T-helper 1 cell (primary cell): ENCODE results near the gene RAB27A.
"Not testable (repeated sequence)": the region's sequence is repeated elsewhere in the genome, so short reads cannot be mapped to it uniquely, and the experiment has no call there.

Source experiments
- DNase-seq, 5 donors: peaks; one replicate each; pipeline ENCODE4 v3.0.0-alpha.2; 2012 to 2020

RAB27A gene

GRCh38 chr15:55281517-55282228 is 7.9 kb downstream of the RAB27A start:
- DNase-seq: no peak

DNA sequence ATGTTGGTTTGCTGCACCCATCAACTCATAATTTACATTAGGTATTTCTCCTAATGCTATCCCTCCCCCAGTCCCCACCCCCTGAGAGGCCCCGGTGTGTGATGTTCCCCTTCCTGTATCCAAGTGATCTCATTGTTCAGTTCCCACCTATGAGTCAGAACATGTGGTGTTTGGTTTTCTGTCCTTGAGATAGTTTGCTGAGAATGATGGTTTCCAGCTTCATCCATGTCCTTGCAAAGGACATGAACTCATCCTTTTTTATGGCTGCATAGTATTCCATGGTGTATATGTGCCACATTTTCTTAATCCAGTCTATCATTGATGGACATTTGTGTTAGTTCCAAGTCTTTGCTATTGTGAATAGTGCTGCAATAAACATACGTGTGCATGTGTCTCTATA is 9.0 kb downstream of the RAB27A start:
- DNase-seq: peak in 1 of 5 donors; percentile 12

DNA sequence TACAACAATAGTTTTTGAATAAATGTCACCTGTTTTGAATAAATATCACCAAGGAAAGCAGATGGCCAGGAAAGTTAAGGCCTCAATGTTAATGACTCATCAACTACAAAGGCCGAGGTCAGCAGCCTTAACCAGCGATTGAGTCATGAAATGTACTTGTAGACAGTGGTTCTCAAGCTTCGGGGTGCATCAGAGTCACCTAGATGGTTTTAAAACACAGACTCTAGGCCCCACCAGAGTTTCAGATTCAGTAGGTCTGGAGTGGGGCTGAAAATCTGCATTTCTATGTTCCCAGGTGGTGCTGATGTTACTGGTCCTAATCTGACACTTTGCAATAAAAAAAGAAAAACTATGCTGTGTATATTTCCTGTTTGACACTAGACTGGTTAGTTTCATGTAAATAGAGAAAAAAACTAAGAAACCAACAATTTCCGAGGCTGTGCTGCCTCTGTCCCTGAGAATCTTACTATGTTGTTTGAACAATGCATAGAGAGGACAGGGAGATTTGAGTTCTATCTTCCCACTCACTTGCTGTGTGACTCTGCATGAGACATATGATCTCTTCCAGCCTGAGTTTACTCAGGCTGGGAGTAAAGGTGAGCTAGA is 9.8 kb downstream of the RAB27A start:
- DNase-seq: peak in 4 of 5 donors; percentile 36 to 82 (median 39)

DNA sequence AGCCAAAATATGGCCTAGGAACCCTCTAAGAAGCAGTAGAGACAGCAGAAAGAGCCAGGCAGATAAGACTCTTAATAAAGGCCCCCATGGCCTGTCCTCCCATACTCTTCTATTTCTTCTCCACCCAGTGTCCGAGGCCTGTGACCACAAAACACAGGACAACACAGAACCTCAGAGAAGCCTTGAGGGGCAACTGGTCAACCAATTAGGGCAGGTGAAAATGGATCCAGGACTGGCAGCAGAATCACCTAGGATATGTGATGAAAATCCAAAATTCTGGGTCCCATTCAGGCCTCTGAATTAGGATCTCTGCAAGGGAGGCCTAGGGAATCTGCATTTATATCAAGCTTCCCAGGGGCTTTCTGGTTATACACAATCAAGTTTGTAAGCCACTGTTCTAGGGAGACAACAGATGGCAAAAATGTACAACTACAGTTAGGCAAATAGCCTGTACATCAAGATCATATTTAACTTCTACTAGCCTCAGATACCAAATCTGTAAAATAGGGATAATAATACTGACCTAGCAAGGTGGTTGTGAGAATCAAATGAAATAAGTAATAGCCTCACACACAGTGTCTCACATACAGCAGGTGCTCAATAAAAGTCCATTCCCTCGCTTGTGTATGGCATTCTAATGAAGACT is 10.4 kb downstream of the RAB27A start:
- no peak for DNase-seq

- DNase-seq: no peak
Observed at GRCh38 chr15:55277715-55278114, 11.9 kb downstream of the RAB27A start.

DNA sequence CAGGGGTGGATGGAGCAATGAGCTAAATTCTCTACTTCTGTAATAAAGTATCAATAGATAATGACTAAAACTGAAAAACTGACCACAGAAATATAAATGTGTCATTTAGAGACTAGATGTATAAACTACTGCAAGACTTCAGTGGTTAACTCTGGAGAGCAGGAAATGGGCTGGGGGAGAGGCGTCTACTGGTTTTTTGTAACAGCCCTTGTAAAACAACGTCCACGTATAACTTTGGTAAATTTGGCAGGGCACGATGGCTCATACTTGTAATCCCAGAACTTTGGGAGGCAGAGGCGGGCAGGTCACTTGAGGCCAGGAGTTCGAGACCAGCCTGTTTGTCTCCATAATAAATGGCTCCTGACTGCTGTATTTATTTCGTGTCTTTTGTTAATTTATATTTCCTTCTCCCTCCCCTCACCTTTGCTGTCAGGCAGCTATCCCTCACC is 12.5 kb downstream of the RAB27A start:
- peak in 4 of 5 donors; percentile 30 to 91 (median 39) for DNase-seq

- no peak for DNase-seq
Observed at GRCh38 chr15:55276324-55276723, 13.3 kb downstream of the RAB27A start.

DNA sequence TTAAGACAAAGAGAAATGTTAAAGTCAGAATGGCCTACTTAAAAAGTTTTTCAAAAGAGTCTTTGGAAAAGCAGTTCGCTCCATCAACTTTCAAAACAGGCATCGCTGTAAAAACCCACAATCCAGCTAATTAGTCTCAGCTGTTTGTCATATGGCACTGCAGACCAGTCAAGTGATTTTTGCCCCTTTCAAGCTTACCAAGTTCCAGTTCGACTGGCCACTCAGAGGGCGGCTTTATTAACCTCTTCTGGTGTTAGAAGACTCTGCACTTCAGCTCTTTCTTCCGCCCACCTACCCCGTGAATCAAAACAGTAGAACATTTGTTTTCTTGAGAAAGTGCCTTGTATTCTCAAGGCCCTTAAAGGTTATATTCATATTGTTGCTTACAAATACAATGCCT is 19.3 kb downstream of the RAB27A start:
- no peak for DNase-seq

DNA sequence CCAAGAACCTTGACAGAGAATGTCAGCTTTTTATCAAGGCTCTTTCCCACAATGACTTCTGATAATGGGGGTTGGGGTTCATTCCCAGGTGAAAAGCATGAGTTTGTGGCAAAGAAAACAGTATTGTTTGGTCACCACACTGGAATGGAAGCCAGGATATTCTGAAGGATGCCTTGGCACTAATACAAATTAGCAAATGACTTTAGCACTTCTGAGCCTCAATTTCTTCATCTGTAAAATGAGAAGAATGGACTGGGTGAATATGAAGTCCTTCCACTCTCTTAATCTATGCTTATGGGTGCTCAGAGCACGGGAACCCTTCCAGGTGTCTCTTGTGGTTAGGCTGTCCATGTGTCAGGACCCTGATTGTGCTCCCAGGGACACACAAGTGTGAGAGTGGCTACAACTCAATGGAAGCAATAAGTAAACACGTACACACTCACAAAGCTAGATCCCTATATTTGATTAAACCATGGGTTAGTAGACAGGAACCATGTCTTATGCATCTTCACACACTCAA is 21.4 kb downstream of the RAB27A start:
- no peak for DNase-seq

GRCh38 chr15:55267401-55268175 is 22.0 kb downstream of the RAB27A start:
- DNase-seq: peak; percentile 42 to 86 (median 60)

DNA sequence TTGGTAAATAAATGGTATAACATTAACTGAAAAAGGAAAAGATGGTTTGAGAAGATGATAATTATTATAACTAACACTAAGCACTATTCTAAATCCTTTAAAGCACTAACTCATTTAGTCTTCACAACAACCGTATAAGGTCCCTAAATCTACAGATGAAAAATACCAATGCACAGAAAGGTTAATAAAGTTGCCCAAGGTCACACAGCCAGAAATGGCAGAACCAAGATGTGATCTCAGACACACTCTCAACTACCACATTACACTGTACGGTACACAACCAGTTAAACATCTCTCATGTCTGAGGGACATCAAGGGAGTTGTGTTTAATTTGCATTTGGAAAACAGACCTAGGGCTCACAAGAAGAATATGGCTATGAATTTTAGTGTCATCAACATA is 23.1 kb downstream of the RAB27A start:
- DNase-seq: no peak

GRCh38 chr15:55260562-55261131 is 29.0 kb downstream of the RAB27A start:
- DNase-seq: no peak

GRCh38 chr15:55257938-55258337 is 31.7 kb downstream of the RAB27A start:
- no peak for DNase-seq

- DNase-seq: no peak
Observed at GRCh38 chr15:55257012-55257670, 32.5 kb downstream of the RAB27A start.

DNA sequence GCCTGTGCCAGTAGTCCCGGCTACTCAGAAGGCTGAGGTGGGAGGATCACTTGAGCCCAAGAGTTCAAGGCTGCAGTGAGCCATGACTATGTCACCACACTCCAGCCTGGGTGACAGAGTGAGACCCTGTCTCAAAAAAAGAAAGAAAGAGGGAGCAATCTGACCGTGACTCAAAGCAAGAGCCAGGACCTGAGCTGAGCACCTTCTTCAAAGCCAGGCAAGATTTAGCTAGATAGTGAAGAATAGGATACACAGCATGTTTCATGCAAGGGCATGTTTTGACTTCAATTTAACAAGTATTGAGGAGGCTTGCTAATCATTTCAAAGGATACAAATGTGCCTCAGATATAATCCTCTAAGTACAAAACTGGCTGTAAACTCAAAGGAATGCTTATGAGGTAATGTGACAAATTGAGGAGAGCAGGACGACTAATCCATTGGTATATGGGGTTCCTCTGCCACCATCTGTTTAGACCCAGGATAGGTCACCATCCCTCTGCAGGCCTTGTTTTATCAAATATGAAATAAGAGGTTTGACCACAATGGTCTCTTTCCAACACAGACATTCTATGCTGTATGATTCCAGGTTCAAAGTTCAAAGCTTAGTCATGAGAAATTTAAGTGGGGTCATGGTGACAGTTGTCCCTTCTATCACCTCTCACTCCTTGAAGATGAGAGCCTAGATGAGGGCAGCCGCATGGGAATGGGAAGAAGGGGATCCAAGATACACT is 33.2 kb downstream of the RAB27A start:
- no peak for DNase-seq

- no peak for DNase-seq
Observed at GRCh38 chr15:55255714-55256113, 33.9 kb downstream of the RAB27A start.

- peak in 1 of 5 donors; percentile 33 for DNase-seq
Observed at GRCh38 chr15:55254916-55255679, 34.5 kb downstream of the RAB27A start.

DNA sequence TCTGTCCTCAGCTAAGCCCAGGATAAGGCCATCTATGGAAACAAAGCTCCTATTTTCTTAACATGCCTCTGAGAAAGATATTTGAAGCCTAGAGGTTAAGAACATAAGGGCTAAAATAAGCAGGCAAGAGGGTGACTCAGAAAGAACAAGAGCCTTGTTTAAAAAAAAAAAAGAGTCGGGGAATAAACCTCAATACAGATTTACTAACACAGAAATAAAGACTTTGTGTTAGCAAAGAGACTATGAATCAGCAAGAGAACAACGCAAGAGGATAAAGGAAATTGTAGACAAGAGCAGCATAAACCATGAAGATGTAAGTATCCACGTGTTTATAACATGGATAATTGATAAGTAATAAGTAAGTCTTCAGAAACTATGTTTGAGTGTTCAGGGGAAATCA is 36.0 kb downstream of the RAB27A start:
- no peak for DNase-seq

DNA sequence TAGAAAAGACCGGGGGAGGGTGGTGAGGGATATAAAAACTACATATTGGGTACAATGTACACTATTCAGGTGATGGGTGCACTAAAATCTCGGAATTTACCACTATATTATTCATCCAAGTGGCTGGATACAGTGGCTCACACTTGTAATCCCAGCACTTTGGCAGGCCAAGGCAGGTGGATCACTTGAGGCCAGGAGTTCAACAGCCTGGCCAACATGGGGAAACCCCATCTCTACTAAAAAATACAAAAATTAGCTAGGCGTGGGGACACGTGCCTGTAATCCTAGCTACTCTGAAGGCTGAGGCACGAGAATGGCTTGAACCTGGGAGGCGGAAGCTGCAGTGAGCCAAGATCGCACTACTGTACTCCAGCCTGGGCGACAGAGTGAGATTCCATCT is 37.4 kb downstream of the RAB27A start:
- DNase-seq: not testable (repeated sequence)

DNA sequence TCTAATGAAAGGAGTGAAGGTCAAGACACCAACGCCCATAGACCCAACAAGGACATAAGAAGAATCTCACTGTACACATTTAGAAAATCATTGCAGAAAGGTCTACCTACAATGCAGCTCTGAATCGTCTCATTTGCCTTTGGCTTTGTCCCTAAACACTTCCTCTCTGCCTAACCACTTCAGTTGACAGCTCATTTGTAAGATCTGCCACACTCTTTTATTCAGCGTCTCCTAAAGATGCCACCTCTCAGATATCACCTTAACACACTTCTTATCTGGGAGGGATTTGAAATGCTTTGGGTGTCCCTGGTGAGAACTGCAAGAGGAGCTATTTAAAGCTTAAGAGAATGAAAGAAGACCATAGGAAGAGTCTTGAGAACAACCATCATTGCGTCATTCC is 38.7 kb downstream of the RAB27A start:
- DNase-seq: no peak

DNA sequence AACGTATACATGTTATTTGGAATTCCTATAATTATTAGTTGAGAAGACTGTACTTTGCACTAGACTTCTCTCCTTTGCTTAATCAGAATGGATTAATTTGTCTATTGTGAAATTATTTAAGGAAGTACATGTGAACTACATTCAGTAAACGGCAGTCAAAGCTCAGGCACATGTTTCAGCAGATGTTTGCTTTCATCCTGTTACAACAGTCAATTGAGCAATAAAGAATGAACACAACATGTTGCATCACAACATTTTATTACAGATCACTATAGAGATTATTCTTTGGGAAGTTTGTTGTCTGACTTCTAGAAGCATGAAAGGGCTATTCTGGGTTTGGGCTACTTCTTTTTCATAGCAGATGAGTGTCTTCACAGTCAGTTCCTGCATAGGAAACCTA is 39.2 kb downstream of the RAB27A start:
- DNase-seq: no peak
